WTC11 (cell line): ENCODE data around the gene WDFY4.

Experiments
- CTCF ChIP-seq: fragments of 200-600 bp; IDR thresholded peaks from 2 replicates; pipeline ENCODE4 v1.8.0; 2022; ENCODE audit warnings: antibody characterized with exemption
- E2F5 ChIP-seq: sonication (generic); formaldehyde crosslinking; IDR thresholded peaks from 2 replicates; pipeline ENCODE4 v1.8.1; 2022; ENCODE audit warnings: mild to moderate bottlenecking, moderate library complexity, missing genetic modification reagents
- TF ChIP-seq, protein P1 (sequence below): sonication (generic); formaldehyde crosslinking; IDR thresholded peaks from 2 replicates; pipeline ENCODE4 v1.8.0; 2023; ENCODE audit warnings: missing genetic modification reagents
- TF ChIP-seq, protein P2 (sequence below): sonication (generic); formaldehyde crosslinking; IDR thresholded peaks from 2 replicates; pipeline ENCODE4 v1.8.0; 2022; ENCODE audit warnings: mild to moderate bottlenecking, missing genetic modification reagents

DNA sequence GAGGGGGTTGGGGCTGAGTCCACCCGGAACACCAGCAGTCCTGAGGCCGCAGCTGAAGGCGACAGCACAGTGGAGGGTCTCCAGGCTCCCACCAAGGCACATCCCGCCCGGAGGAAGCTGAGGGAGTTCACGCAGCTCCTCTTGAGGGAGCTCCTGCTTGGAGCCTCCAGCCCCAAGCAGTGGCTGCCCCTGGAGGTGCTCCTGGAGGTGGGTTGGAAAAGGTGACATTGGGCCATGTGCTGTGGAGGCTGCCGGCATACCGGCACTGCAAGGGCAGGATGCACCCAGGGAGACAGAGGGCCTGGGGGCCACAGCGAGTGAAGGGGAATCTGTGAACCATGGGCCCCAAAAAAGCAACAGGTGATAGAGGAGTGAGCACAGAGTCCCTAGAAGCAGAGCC is 135.6 kb downstream of the WDFY4 start:
- no peak for TF ChIP-seq CTCF
- TF ChIP-seq, protein P1, sequence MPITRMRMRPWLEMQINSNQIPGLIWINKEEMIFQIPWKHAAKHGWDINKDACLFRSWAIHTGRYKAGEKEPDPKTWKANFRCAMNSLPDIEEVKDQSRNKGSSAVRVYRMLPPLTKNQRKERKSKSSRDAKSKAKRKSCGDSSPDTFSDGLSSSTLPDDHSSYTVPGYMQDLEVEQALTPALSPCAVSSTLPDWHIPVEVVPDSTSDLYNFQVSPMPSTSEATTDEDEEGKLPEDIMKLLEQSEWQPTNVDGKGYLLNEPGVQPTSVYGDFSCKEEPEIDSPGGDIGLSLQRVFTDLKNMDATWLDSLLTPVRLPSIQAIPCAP (CRISPR knock-in tag): no peak
- no peak for TF ChIP-seq E2F5 (CRISPR knock-in tag)
- TF ChIP-seq, protein P2, sequence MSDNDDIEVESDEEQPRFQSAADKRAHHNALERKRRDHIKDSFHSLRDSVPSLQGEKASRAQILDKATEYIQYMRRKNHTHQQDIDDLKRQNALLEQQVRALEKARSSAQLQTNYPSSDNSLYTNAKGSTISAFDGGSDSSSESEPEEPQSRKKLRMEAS: no peak
